Activated T-helper 1 cell treated with Interleukin-2 at 50 U/mL for 16 hours (primary cell): Measurements from ENCODE around the gene LTBR.

Experiments
- DNase-seq: peaks from one replicate; pipeline ENCODE4 v3.0.0-alpha.2; 2020; ENCODE audit warnings: low read depth

LTBR gene

DNA sequence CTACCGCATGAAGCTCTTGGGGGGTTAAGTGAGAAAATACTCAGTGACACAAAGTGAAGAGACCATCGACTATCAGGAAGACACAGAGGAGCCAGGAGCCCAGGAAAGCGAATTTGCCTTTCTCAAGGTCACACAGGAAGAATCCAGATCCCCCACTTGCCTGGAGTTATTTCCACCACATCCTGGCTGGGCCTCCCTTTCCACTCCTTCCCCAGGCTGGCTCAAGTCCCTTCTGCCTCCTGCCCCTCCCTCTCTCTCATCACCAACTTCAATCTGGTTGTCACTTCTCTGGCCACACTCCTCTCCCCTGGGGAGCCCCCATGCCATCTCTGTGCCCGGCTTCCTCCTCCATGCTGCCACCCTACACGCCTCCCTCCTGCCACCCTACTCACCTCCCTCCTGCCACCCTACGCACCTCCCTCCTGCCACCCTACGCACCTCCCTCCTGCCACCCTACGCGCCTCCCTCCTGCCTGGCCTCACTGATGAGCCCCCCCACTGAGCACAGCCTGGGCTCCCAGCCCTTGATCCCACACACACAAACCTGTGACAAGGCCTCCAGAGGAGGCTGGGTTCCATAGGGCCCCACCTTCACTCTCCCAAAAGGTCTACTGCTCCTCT lies 14.9 kb upstream of the LTBR start:
- no peak for DNase-seq

DNA sequence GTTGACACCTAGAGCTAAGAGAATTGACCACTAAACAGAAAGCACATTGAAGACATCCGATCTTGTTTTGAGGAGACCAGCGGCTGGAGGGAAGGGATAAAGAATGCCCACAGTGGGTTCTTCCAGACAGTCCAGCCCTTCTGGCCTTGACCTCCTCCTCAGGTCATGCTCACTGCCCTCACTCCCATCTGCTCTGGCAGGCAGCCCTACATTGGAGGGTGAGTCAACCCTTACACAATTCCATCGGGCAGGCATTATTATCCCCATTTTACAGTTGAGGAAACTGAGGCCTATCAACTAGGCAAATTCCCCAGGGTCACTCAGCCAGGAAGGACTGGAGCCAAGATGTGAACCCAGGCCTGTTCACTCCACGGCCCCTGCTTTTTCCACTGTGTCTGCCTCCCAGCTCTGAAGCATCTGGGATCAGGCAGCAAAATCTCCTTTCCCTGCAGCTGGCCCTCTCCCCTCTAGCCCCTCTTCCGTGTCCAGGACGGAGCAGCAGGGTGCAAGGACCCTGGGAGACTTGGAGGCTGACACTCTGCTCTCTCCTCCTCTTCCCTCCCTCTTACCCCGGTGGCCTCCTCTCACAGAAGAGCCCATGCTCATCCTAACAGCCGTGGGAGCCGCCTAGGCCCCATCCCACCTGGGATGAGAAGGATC lies 13.9 kb upstream of the LTBR start:
- no peak for DNase-seq

DNA sequence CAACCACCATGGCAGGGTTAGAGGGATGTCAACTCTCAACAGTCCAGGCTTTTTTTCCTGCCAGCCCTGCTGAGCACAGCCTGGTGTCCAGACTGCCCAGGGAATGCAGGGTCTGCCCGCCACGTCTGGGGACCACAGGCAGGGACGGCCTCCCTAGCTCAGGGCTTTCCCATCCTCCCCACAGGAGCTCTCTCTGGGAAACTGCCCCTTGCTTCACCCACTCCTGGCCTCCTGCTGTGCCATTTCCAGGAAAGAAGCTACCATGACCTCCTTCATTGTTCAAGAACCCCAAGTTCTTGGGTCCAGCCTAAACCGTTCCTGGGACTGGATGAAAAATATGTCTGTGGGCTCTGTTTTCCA lies 13.4 kb upstream of the LTBR start:
- no peak for DNase-seq

DNA sequence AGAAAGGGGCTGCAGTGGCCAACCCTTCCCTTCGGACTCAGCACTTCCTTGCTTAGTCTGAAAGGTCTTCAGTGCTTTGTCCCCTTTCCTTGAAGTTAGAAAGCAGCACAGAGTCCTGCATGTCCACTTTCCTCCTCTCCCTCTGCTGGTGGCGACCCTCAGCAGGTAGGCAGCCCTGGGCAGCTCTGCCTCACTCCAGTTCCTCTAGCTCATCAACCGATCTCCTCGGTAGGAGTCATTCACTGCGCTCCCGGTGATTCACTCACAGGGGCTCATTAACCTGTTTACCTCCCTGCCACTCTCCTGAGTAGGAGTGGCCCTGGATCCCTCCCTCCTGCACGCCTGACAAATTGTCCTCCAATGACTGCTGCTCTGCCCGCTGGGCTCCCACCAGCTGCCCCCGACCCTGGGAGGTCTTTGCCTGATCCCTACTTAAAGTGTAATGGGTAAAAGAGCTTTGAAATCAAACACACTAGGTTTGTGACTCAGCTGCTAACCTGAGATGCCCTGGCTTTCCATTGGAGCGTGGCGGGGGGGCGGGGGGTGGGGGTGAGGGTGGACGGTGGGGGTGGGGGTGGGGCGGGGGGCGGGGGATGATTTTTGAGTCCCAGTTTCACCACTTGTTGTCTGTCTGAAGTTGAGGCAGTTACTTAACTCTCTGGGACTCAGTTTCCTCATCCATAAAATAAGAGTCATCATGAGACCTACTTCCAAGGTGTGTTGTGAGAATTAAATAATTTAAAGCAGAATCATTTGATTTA lies 12.8 kb upstream of the LTBR start:
- no peak for DNase-seq

DNA sequence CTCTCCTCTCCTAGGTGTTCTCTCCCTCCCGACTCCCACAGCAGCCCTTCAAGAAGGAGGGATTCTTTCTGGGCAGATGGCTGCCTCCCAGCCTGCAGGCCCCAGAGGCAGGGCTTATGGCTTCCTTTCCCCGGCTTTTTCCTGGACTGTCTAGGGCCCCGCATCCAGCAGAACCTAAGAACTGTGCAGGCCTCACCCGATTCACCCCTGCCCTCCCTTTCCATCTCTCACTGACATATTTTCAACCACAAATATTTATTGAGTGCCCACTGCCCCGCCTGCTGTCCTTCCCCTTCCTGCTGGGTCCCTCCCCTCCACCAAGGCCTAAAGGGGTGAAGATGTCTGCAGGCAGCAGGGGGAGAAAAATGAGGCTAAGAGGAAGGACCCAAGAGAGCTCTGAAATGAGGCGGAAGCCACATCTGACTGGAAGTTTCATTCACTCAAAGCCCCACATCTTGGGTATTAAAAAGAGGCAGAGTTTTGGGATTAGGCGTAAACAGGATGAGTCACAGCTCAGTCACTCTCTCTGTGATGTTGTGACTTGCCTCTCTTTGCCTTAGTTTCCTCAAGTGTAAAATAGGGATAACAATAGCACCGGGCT lies 11.5 kb upstream of the LTBR start:
- no peak for DNase-seq

DNA sequence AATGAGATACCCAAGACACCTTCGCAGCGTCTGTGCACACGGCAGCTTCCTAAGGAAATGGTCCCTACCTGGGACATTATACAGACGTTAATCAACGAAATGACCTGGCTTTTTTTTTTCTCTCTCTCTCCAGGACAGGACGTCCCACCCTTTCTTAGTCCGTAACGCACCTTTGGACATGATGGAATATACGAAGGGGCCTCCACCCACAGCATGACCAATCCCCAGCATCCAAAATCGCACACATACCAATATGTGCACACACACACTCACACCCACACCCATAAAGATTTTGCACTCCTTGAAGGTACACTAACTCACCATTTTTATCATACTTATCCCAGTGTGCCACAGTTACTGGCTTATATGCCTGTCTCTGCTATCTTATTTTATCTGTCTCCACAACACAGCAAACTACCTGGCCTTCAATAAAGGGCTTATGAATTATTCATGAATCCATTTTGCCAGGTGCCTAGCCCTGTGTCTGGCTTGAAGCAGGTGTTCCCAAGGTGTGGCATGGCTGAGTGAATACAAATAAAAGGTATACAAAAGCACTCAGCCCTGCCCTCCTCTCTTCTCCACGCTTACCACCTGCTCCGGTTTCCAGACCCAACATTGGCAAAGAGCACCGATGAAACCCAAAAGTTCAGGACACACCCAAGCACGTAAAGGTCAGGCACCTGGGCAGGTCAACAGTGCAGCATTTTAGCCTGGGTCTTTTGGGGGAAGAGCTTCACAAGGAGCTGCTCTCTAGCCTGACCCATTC lies 10.8 kb upstream of the LTBR start:
- no peak for DNase-seq

DNA sequence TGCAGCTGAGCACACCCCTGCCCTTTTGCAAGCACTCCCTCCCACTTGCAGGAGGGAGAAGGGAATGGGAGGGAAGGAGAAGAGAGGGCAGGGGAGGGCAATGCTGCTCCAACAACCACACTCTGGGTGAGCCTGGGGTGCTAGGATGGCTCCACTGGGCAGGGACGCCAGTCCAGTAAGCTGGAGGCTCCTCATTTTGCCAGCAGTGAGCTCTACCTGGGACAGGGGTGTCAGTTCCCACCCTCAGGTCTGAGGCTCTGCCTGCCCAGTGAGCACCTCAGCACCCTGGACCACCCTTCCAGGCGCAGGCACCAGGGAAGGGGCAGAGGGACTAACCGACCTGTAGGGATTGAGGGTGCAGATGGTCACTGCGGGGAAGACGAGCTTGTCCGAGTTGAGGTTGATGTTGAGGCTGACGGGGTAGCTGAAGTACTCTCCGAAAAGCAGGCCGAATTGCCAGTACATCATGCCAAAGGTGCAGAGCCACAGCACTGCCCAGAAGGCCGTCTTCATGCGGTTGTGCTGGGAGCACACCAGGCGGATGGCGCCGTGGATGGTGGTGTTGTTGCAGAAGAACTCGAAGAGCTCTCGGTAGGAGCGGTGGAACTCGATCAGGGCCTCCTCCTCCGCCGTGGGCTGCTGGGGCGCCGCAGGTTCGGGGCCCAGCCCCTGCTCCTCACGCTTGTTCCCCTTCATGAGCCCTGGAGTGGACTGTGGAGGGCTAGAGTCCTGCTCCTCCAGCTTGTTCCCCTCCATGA lies 9.8 kb upstream of the LTBR start:
- DNase-seq = no peak

DNA sequence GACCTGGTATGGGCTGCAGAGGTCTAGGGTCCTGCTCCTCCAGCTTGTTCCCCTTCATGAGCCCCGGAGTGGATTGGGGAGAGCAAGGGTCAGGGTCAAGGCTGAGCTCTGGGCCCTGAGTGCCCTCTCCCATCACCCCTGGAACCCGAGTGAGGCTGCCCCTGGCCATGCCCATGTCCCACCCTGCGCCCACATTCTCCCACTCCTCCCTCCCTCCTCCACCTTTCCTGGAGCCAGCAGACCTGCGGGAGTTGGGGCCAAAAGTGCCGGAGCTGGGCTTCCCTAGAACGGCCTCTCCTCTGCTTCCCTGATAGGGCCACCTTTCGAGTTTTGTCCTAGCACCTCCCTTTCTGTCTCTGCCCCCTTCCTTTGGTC lies 9.2 kb upstream of the LTBR start:
- no peak for DNase-seq

DNA sequence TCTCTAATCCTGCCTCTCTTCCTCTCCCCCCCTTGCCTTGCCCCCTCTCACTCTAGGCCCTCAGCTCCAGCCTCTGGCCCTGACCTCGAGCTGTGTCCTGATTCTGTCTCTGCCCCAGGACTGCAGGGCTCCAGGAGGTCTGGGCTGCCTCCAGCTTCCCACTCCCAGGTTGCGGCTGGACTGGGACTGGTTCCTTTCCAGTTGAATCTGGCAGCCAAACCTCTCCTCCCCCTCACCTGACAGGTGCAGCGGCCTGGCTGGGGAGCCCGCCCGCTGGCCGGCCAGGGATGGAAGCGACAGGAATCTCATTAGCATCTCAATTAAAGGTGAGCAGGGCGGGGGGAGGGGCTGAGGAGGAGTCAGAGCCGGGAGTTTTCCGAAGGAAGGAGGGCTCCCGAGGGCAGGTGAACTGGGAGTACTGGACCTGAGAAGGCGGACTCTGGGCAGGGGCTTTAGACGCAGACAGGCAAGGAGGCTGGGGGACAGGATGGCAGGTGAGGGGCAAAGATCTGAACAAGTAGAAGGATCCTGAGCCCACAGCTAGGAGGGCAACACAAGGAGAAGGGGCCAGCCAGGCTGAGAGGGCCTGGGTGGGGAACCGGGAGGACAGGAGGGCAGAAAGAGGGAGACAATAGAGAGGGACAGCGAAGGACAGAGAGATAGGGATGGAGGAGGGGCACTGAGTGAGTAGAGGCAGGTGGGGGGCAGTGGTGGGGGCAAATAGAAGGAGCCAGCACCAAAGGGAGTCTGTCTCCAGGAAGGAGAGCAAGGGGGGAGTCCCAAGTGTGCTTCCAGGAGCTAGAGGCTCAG lies 8.5 kb upstream of the LTBR start, which contains the start of gene SCNN1A:
Gene SCNN1A, minus strand, starts transcription at position 295 of the 810 bp plus-strand sequence. CDS start 780 bp downstream, outside the sequence.
- DNase-seq = no peak

DNA sequence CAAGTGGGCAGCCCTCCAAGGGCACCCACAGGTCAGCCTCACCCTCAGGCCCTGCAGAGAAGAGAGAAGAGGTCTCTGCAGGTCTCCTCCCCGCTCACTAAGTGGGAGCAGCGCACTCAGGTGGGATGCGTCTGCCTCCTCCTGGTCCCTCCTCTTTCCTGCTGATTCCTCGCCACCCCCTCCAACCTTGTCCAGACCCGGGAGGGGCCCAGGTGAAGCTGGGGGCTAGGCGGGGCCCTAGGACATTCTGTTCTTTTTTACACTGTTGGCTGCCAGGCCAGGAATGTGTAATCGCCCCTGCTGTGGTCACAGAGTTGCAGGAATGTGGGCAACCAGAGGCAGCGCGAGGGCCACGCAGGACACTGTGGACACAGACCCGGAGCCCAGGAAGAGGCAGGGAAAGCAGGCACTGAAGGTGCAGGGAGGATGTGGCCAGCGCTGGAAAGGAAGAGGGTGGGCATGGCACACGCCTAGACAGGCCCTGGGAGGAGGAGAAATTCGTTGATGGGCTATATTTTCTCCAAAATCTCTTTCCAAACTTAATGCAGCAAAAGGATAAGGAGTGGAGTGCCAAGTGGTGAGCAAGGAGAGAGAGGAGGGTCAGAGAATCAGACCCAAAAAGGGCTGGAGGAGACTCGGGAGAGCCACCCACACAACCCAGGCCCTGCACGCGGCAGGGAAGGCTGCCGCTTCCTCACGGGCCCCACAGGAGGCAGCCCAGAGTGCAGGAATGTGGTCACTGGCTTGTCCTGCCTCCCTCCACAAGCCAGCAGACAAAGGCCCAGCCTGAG lies 7.7 kb upstream of the LTBR start:
- DNase-seq = no peak

DNA sequence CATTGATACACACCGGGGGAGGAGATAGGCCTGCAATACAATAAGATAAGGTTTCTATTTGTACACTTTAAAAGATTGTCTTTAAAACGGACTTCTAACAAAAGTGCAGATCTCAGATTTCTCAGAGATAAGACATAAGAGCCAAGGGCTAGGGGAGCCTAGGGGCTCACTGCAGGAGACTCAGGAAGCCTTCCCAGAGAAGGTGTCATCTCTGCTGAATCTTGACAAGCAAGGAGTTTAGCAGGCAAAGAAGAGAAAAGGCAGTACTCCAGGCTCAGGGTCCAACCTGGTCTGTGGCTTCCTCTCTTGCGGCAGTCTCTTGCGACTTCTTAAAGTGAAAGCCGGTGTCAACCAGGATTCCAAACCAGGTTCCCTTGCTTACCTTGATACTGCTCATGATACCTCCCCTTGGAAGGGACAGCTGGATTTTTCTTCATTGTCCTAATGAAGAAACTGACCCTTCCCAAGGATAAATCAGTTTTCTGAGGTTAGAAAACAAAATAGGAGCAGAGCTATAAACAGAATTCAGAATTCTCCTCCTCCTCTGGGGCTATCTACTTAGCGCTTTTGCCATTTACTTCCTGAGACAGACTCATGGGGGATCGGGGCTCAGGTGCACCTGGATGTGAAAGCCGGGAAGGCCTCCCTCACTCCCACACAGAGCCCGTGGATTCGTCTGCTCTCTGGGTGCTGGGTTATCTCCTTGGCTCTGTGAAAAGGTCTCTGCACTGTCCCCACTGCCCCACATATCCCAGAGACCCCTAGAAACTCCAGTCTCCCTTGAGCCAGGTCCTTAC lies 6.9 kb upstream of the LTBR start:
- no peak for DNase-seq

DNA sequence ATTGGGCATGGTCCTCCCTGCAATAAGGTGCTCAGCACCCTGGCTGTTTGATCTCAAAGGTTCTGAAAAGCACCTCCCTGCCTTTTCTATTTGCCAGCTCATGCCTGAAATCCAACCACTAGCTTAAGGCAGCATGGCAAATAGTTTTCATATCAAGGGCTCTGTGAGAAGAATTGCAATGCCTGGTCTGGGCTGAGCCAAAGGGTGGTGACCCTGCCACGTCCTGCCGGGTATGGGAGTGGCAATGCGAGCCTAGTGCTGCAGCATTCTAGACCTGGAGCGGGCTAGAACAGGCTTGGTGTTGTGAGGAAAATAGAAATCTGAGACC lies 6.3 kb upstream of the LTBR start:
- DNase-seq = no peak

DNA sequence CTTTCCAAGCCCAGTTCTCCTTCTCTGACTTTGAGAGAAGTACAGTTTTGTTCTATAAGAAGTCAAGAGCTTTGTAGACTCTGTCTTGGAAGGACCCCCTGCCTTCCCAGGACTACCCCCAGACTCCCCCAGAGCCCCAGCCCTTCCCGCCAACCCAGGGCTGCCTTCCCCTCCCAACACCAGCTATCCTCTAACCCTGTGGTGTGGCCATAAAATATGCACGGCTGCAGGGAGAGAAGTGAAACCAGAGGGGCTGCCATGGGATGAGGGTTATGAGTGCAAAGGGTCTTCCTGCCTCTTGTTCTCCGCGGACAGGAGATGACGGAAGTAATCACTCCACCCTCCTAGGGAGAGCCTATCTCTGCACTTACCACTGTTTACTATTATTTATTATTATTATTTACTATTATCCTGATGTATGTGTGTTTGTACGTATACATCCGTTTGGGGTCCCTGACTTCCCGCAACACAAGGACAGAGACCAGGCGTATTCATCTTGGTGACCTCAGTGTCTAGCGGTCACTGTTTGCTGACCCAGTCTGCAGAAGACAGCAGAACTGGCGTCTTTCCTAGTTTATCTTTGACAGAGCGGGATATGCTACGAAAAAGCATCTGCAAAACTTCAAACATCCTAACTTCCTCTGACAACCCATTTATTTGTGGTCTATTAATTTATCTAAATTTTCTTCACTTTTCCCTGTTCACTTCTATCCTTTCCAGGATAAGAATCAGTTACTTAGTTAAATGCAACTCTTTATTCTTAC lies 5.1 kb upstream of the LTBR start:
- DNase-seq = no peak

DNA sequence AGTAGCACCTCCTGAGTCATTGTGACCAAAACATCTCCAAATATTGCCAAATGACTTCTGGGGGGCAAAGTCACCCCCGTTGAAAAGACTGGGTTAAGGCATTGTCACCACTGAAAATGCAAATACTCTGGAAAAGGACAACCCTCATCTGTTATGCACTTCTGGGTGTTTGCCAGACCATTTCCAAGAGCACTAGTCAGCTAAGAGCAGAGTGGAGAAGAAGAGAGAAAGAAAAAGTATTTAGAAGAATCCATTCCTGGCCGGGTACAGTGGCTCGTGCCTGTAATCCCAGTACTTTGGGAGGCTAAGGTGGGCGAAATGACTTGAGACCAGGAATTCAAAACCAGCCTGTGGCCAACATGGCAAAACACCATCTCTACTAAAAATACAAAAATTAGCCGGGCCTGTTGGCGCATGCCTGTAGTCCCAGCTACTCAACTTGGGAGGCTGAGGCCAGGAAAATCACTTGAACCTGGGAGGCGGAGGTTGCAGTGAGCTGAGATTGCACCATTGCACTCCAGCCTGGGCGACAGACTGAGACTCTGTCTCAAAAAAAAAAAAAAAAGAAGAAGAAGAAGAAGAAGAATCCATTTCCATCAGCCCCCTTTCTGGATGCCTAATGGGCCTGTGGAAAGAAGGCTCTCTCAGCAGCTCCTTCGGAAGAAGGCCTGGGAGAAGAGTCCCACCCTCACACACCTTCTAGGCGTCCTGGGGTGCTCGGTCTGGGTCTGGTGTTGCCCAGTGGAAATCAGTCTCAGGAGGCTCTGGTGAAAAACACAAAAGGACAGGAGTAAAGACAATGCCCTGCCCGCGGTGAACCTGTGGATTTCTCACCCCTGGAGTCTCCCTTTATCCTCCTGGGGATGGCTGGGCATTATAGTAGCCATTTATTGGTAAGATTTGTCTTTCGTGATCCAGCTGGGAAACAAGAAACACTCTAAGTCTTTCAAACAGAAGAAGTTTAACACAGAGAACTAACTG lies 3.5 kb upstream of the LTBR start:
- DNase-seq = no peak

DNA sequence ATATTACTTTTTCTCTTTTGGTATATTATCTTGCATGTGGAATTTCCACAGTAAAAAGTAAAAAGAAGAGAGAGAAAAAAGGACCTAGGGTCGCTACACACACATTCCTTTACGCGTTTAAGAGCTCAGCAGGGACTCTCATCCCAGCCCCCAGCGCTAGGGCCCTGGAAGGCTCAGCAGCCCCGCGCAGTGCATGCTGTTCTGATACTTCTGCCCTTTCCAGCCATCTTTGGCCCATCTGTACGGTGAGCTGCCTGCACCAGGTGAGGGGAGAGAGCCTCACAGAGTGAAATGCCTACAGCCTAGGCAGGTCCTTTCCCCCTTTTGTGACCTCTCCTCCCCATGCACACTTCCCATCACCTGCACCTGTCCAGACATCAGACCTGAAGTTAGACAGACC lies 1.6 kb upstream of the LTBR start:
- no peak for DNase-seq

DNA sequence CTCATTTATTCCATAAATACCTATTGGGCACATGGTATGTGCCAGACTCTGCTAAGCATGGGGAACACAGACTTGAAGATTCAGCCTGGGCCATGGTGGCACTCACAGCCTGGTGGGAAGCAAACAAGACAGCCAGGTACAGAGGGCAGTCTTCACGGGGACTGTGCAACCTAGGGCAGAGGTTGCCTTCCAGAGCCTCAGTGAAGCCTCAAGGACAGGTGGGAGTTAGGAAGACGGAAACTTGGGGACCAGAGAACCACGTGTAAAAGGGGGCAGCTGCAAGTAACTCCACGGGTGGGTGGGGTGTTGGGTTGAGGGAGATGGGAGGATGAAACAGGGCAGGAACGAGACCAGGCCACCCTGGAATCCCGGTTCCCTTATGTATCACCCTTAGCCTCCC lies 980 bp upstream of the LTBR start:
- no peak for DNase-seq
